ENCODE results near the gene CCHCR1. TPM values are rescaled to one million over a fixed set of nuclear protein-coding genes. Genes with fewer than 3 reads are reported as not detected.

Gene CCHCR1
- total and polyA plus RNA-seq, 2 experiments from 2014 or later: 6.1 to 8.9 TPM

DNA sequence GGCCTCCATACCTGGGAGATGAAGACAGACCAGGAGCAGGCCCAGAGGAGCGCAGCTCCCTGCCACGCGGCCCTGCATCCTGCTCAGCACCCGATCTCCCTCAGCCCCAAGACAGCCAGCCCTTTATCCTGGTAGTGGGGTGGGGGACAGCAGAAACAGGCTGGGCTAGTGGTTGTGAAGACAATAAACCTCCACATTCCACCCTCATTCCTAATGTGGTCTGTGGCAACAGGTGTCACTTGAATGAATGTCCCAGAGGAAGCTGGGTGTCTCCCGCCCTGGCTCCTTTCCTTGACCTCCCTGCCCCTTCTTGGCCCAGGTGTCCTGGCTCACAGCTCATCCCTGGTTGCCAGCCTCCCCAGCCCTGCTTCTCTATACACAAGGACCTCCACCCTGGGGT, 45.1 kb downstream of the CCHCR1 start, which contains the start of gene C6orf15:
Gene C6orf15 (minus strand): TSS at position 98 of the 400 bp plus-strand sequence. CDS start 20 bp downstream, at position 78.
- no peaks in the 10 kb centered on the region for H3K9me3 ChIP-seq (ENCODE audit: low read depth)
- H3K9me2 ChIP-seq (replicated peaks; ENCODE audit: insufficient read depth): no peaks in the 10 kb centered on the region
- H3K27me3 ChIP-seq: no peaks in the 10 kb centered on the region
- no peak within 1 kb of the TSS for H3K4me3 ChIP-seq
- peak; percentile 2 for DNase-seq (ENCODE audit: low spot score)
- H2AFZ ChIP-seq: no peak within 1 kb of the TSS
- TF ChIP-seq EZH2phosphoT487 (IDR thresholded peaks at IDR 0.05; ENCODE audit: low read depth, severe bottlenecking, unreplicated experiment): no peak
- TF ChIP-seq EZH2 (IDR thresholded peaks at IDR 0.05; ENCODE audit: borderline replicate concordance): no peak
- TF ChIP-seq, protein P1, sequence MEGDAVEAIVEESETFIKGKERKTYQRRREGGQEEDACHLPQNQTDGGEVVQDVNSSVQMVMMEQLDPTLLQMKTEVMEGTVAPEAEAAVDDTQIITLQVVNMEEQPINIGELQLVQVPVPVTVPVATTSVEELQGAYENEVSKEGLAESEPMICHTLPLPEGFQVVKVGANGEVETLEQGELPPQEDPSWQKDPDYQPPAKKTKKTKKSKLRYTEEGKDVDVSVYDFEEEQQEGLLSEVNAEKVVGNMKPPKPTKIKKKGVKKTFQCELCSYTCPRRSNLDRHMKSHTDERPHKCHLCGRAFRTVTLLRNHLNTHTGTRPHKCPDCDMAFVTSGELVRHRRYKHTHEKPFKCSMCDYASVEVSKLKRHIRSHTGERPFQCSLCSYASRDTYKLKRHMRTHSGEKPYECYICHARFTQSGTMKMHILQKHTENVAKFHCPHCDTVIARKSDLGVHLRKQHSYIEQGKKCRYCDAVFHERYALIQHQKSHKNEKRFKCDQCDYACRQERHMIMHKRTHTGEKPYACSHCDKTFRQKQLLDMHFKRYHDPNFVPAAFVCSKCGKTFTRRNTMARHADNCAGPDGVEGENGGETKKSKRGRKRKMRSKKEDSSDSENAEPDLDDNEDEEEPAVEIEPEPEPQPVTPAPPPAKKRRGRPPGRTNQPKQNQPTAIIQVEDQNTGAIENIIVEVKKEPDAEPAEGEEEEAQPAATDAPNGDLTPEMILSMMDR (IDR thresholded peaks at IDR 0.05; ENCODE audit: poor library complexity): no peak
- WGBS (ENCODE audit: low lambda C conversion rate, missing lambda C conversion rate): 91% methylated on average over 5 of the region's 5 CpGs
- no peaks in the 10 kb centered on the region for H3K36me3 ChIP-seq (replicated peaks; ENCODE audit: insufficient read depth, low read depth)
- peaks cover 18% of the 10 kb centered on the region for H3K4me1 ChIP-seq (ENCODE audit: insufficient read depth)
- no peak within 1 kb of the TSS for H3K27ac ChIP-seq
- H3K4me2 ChIP-seq: no peak within 1 kb of the TSS
- no peaks in the 10 kb centered on the region for H3K79me2 ChIP-seq
- H4K20me1 ChIP-seq (ENCODE audit: insufficient read depth, poor library complexity, severe bottlenecking): no peaks in the 10 kb centered on the region

DNA sequence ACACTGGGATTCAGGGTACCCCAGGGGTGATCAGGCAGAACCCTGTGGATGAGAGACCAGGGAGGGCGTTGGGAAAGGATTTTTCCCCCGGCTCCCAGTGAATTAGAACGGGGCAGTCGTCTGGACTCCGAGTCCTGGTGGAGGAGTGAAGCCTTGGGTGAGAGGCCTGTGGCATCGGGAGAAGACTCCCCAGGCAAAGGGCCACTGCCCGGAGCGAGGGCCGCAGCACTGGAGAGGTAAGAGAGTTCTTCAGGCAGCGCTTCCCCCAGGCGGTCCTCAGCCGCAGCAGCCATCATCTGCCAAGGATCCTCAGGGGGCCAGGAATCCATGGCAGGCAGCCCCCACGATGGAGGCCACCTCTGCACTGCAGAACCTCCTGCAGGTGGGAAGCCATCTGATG, 45.9 kb downstream of the CCHCR1 start:
- 95% methylated on average over 13 of the region's 13 CpGs for WGBS (ENCODE audit: low lambda C conversion rate, missing lambda C conversion rate)
- Histone ChIP-seq H3K27ac (no peak overlapping the region), H3K4me1 (ENCODE audit: insufficient read depth) (peaks cover 18% of the 10 kb centered on the region), H3K9me2 (replicated peaks; ENCODE audit: insufficient read depth) (no peaks in the 10 kb centered on the region), H3K79me2 (no peaks in the 10 kb centered on the region), H2AFZ (no peak overlapping the region), H3K36me3 (replicated peaks; ENCODE audit: insufficient read depth, low read depth) (no peaks in the 10 kb centered on the region), H3K9me3 (ENCODE audit: low read depth) (no peaks in the 10 kb centered on the region), H3K4me2 (no peak overlapping the region), H3K4me3 (no peak overlapping the region), H4K20me1 (ENCODE audit: insufficient read depth, poor library complexity, severe bottlenecking) (no peaks in the 10 kb centered on the region), H3K27me3 (no peaks in the 10 kb centered on the region)
- TF ChIP-seq EZH2phosphoT487 (IDR thresholded peaks at IDR 0.05; ENCODE audit: low read depth, severe bottlenecking, unreplicated experiment) (no peak), EZH2 (IDR thresholded peaks at IDR 0.05; ENCODE audit: borderline replicate concordance) (no peak)
- TF ChIP-seq, protein P1 (IDR thresholded peaks at IDR 0.05; ENCODE audit: poor library complexity): no peak
- no peak for DNase-seq (ENCODE audit: low spot score)

DNA sequence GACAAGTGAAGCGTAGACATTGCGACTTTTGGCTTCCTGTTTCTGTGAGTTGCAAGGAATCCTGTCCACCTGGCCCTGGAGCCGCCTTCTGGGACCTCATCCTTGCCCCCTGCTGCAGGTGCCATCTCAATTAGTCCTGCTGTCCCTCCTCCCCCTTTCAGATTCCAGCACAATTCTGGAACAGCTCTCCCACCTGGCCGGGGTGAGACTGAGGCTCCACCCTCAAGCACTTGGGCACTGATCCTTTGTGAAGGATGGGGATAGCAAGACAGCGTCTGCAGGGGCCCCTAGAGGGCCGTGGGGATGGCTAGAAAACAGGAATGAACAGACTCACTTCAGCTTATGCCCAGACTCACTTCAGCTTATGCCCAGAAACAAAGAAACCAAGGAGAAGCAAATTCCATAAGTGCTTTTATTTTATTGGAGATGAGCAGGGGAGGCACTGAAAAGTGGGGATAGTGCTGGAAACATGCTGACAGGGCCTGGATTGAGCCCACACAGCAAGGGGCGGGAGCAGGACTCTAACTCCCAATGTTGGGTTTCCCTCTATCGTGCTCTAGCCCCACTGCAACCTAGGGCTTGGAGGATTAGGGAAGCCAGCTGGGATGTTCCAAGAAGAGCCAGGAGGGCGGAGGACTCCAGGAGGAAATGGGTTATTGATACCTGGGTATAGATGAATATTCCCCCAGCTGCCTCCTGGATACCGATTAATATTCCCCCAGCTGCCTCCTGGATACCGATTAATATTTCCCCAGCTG, 46.6 kb downstream of the CCHCR1 start:
- peak; percentile 3 for DNase-seq (ENCODE audit: low spot score)
- 66% methylated on average over 11 of the region's 11 CpGs for WGBS (ENCODE audit: low lambda C conversion rate, missing lambda C conversion rate)
- H3K4me1 ChIP-seq (ENCODE audit: insufficient read depth): peaks cover 18% of the 10 kb centered on the region
- TF ChIP-seq EZH2phosphoT487 (IDR thresholded peaks at IDR 0.05; ENCODE audit: low read depth, severe bottlenecking, unreplicated experiment): no peak
- TF ChIP-seq EZH2 (IDR thresholded peaks at IDR 0.05; ENCODE audit: borderline replicate concordance): no peak
- TF ChIP-seq, protein P1 (IDR thresholded peaks at IDR 0.05; ENCODE audit: poor library complexity): no peak
- no peaks in the 10 kb centered on the region for H4K20me1 ChIP-seq (ENCODE audit: insufficient read depth, poor library complexity, severe bottlenecking)
- no peaks in the 10 kb centered on the region for H3K9me2 ChIP-seq (replicated peaks; ENCODE audit: insufficient read depth)
- no peaks in the 10 kb centered on the region for H3K79me2 ChIP-seq
- no peaks in the 10 kb centered on the region for H3K36me3 ChIP-seq (replicated peaks; ENCODE audit: insufficient read depth, low read depth)
- H3K27me3 ChIP-seq: no peaks in the 10 kb centered on the region
- H2AFZ ChIP-seq: no peak overlapping the region
- H3K27ac ChIP-seq: peak overlapping the region; percentile 48
- H3K4me2 ChIP-seq: no peak overlapping the region
- no peaks in the 10 kb centered on the region for H3K9me3 ChIP-seq (ENCODE audit: low read depth)
- no peak overlapping the region for H3K4me3 ChIP-seq

Measured in hepatocyte (in vitro differentiated cells).